HepG2 (cell line): ENCODE data around the gene MNT. TPM values are rescaled to one million over a fixed set of nuclear protein-coding genes. Genes with fewer than 3 reads are reported as not detected.

Experiments
- ATF2 ChIP-seq: sonication (generic); formaldehyde crosslinking; IDR thresholded peaks from 2 replicates; pipeline ENCODE4 v1.4.0; 2020; ENCODE audit warnings: missing genetic modification reagents
- HBP1 ChIP-seq: IDR thresholded peaks from 2 replicates; pipeline ENCODE4 v1.6.1; 2016; ENCODE audit warnings: low read depth, control low read depth
- HMGXB3 ChIP-seq: sonication (generic); formaldehyde crosslinking; IDR thresholded peaks from 2 replicates; pipeline ENCODE4 v1.4.0; 2020; ENCODE audit warnings: missing genetic modification reagents, borderline replicate concordance
- HOMEZ ChIP-seq: IDR thresholded peaks from 2 replicates; pipeline ENCODE4 v1.6.1; 2016; ENCODE audit warnings: low read depth
- ISL2 ChIP-seq: sonication (generic); formaldehyde crosslinking; IDR thresholded peaks from 2 replicates; pipeline ENCODE4 v1.5.0; 2020; ENCODE audit warnings: missing genetic modification reagents
- KLF6 ChIP-seq: IDR thresholded peaks from 2 replicates; pipeline ENCODE4 v1.8.0; 2016; ENCODE audit warnings: missing biosample characterization, missing genetic modification reagents
- NR2C2 ChIP-seq: sonication (generic); formaldehyde crosslinking; IDR thresholded peaks from 2 replicates; pipeline ENCODE4 v1.4.0; 2020; ENCODE audit warnings: missing genetic modification reagents, mild to moderate bottlenecking, moderate library complexity, borderline replicate concordance
- POLR2A ChIP-seq, 2 experiments: IDR thresholded peaks; 2 replicates each; pipeline ENCODE4 v1.6.1; 2011; ENCODE audit warnings: low read depth in 2 of 2, low read length in 2 of 2, mild to moderate bottlenecking in 1 of 2, moderate library complexity in 1 of 2; ENCODE audit not compliant: insufficient read depth in 1 of 2
- RXRA ChIP-seq: sonication (generic); formaldehyde crosslinking; IDR thresholded peaks from 2 replicates; pipeline ENCODE4 v1.5.1; 2020; ENCODE audit warnings: missing genetic modification reagents
- TFDP1 ChIP-seq: IDR thresholded peaks from 2 replicates; pipeline ENCODE4 v1.6.1; 2016; ENCODE audit warnings: missing compliant biosample characterization, missing genetic modification reagents, borderline replicate concordance
- YY1 ChIP-seq: IDR thresholded peaks from 2 replicates; pipeline ENCODE4 v1.6.1; 2011; ENCODE audit warnings: low read length, low read depth, moderate library complexity, mild to moderate bottlenecking; ENCODE audit not compliant: insufficient read depth, insufficient replicate concordance
- ZBTB46 ChIP-seq: sonication (generic); formaldehyde crosslinking; IDR thresholded peaks from 2 replicates; pipeline ENCODE4 v1.4.0; 2020; ENCODE audit warnings: mild to moderate bottlenecking, missing genetic modification reagents, borderline replicate concordance
- ZFP36L1 ChIP-seq: sonication (generic); formaldehyde crosslinking; IDR thresholded peaks from 2 replicates; pipeline ENCODE4 v1.8.0; 2022; ENCODE audit warnings: mild to moderate bottlenecking, missing genetic modification reagents, moderate library complexity
- ZFY ChIP-seq: sonication (generic); formaldehyde crosslinking; IDR thresholded peaks from 2 replicates; pipeline ENCODE4 v1.4.0; 2020; ENCODE audit warnings: missing genetic modification reagents
- ZGPAT ChIP-seq: IDR thresholded peaks from 2 replicates; pipeline ENCODE4 v1.6.1; 2016; ENCODE audit warnings: mild to moderate bottlenecking
- ZNF3 ChIP-seq: IDR thresholded peaks from 2 replicates; pipeline ENCODE4 v1.7.0; 2017; ENCODE audit warnings: inconsistent platforms
- ZNF652 ChIP-seq: IDR thresholded peaks from 2 replicates; pipeline ENCODE4 v1.6.1; 2016; ENCODE audit warnings: low read depth, borderline replicate concordance
- ZNF773 ChIP-seq: sonication (generic); formaldehyde crosslinking; IDR thresholded peaks from 2 replicates; pipeline ENCODE4 v1.4.0; 2020; ENCODE audit warnings: missing genetic modification reagents, borderline replicate concordance
- polyA plus RNA-seq, 8 experiments: library from polyadenylated mRNA; depleted of rRNA in 3 of 8; stranded (reverse) in 7 of 8; unstranded in 1 of 8; fragments of >200 nt; fragmentation: Illumina TruSeq in 4 of 8; extraction: Trizol in 4 of 8; gene quantifications; 2 replicates each; pipeline versions ENCODE4 v1.2.1 to v1.2.3, GENCODE V29; 2011 to 2016; ENCODE audit warnings: low read depth in 4 of 8, missing spikeins in 1 of 8, mixed read lengths in 1 of 8; ENCODE audit not compliant: insufficient read depth in 1 of 8
- total RNA-seq, 5 experiments: library from RNA; depleted of rRNA; stranded (reverse); fragments of >200 nt; fragmentation: Illumina TruSeq; extraction: Trizol; gene quantifications; 2 replicates each; pipeline ENCODE4 v1.2.3, GENCODE V29; 2016; ENCODE audit warnings: low read depth in 1 of 5

Gene MNT
- total and polyA plus RNA-seq, 2 of the 13 experiments (the other 11 are each of a cell fraction or from before 2014, with no cell fraction given) = 2.1 to 3.5 TPM

GRCh38 chr17:2338315-2338657 is 62.6 kb downstream of the MNT start (continued):
- TF ChIP-seq HMGXB3 (CRISPR knock-in tag) = no peak
- TF ChIP-seq POLR2A (IDR thresholded peaks at IDR 0.05; ENCODE audit: insufficient read depth in 1 of 2, low read depth in 2 of 2, low read length in 2 of 2) = no peak
- TF ChIP-seq YY1 = no peak
- no peak for TF ChIP-seq HBP1
- no peak for TF ChIP-seq ZBTB46 (CRISPR knock-in tag)
- no peak for TF ChIP-seq ZNF652 (CRISPR knock-in tag)
- TF ChIP-seq ISL2 = no peak
- TF ChIP-seq ZGPAT (CRISPR knock-in tag) = 0 out of 2 replicates have a peak, but pooled peaks have one; percentile 1
- no peak for TF ChIP-seq KLF6 (CRISPR knock-in tag)
- TF ChIP-seq ATF2 = no peak
- TF ChIP-seq ZNF3 = no peak
- 0 out of 2 replicates have a peak, but pooled peaks have one; percentile 10 for TF ChIP-seq NR2C2 (CRISPR knock-in tag)
- no peak for TF ChIP-seq RXRA (CRISPR knock-in tag)
- no peak for TF ChIP-seq TFDP1
- no peak for TF ChIP-seq ZFY (CRISPR knock-in tag)
- TF ChIP-seq HOMEZ = no peak
- TF ChIP-seq ZNF773 (CRISPR knock-in tag) = no peak
- TF ChIP-seq ZFP36L1 = no peak
